Activated naive CD8-positive, alpha-beta T cell treated with anti-CD3 and anti-CD28 coated beads, Interleukin-2, amount 50 U/mL, for 16 hours (primary cell): Measurements from ENCODE around the gene SPA17.

Source experiments
- DNase-seq: peaks from one replicate; pipeline ENCODE4 v3.0.0-alpha.2; 2020; ENCODE audit warnings: low read depth, low spot score

The SPA17 gene

DNA sequence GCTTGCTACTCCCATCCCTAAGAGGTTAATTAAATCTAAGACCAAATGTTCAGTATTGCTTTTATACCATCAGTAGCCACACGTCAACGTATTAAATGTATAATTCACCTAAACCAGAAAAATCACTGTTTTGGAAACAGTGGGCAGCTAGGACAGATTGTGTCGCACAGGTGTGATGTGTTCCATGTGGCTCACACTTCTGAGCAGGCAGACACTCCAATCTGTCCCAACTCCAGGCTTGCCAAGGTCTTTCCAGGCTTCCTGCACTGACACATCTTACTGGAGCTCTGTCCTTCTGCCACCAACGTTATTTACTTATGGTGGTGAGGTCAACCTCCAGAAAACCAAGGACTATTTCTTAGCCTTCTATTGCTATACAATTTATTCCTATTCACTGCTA lies 11.6 kb upstream of the SPA17 start:
- DNase-seq: no peak

DNA sequence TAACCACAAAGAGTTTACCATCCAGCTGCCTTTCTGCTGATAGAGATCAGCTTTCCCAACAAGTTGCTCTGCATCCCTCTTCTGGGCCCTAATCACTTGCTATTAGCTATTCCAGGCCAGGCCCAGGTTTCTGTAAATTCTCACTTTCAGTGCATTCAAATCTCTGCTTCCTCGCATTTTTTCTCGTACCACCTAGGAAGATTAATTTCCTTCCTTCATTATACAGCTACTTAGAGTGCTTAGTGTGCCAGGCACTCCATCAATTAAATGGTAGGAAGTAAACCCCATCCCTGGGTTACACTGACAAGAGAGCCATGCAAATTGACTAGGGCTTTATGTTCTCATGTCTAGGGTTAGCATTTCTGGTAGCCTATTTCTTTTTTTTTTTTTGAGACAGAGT lies 9.8 kb upstream of the SPA17 start:
- no peak for DNase-seq

DNA sequence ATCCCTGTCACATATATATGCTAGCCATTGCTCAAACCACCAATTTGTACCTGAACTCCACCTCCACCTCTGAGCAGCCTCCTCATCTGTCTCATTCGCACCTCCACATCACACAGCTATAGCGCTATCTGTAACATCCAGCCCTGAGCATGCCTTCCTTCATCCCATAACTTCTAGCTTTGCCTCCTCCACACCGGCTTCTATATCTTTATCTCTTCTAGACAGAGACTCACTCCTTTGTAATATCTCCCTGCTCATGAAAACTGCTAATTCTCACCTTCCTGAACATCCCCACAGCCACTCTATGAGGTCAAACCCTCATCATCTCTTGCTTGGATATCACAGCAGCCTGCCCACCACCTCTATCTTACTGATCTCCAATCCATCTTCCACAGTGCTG lies 6.1 kb upstream of the SPA17 start:
- DNase-seq: no peak

DNA sequence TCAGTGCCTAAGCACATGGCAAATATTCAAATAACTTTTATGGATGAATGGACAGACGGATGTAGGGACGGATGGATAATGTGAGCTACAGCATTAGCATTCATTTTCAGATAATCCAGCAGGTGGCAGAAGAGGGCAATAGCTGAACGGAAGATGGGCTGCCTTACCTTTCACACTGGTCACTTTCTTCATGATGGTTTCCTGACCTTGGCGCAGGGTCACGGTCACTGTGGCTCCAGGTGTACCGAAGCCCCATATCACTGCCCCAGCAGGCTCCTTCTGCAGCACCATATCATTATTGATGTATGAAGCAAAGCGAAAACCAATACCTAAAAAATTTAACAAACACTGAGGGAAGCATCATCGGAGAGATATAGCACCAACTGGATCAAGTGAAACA lies 4.5 kb upstream of the SPA17 start:
- no peak for DNase-seq

DNA sequence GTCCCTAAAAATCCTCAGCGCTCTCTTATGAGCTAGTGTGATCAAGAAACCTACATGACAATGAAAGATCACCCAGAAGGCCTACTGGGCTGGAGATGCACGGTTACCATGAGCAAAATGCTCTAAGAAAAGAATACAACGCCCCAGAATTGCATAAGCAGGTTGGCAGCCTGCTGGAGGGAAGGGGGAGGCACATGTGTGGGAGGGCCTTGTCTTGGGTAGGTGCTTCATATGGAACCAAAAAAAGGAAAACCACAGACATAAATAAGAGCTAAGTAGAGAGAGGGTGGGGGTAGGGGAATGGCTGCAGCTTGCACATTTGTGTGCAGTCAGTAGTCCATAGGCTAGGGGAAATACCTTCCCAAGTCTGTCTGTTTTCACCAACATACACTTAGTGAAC lies 3.0 kb upstream of the SPA17 start:
- no peak for DNase-seq

DNA sequence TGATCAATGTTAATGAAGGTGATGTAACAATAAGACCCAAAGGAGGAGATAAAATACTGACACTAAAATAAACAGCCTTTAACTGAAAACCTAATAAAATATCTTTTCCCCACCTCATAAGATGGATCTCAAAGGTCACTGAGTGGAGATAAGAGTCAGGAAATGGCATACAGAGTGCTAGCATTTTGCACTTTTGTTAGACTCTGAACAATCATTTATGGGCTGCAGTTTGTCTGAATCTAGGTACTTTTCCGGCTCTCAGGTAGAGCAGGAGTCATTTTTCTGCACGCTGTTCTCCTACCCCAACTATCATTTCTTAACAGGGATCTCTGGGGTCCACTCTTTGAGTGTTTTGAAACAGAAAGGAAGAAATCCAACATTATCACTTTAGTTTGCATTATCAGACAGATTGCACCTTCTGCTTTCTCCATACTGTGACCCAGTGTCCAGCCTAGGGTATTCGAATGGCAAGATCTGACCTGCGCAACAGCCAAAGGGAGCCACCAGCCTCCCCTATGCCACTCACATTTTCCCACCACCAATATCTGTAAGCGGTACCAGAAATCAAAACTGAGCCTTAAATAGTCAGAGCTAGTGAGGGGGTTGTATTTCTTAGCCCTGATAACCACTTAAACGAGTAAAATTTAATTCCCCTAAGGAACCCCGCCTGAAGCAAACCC lies 1.0 kb upstream of the SPA17 start:
- DNase-seq: no peak

DNA sequence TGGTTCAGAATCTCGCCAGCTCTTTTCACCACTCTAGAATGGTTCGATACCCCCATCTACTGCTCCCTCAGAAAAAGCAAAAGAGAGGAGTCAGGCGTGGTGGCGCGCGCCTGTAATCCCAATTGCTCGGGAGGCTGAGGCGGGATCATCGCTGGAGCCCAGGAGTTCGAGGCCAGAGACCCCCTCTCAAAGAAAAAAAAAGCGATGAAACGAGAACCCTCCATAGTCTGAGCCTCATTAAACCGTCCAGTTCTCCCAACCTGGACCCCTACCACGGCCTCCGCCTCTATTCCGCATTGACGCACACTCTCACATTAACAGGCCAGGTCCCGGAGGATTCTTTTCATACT lies 439 bp downstream of the SPA17 start:
- no peak for DNase-seq

DNA sequence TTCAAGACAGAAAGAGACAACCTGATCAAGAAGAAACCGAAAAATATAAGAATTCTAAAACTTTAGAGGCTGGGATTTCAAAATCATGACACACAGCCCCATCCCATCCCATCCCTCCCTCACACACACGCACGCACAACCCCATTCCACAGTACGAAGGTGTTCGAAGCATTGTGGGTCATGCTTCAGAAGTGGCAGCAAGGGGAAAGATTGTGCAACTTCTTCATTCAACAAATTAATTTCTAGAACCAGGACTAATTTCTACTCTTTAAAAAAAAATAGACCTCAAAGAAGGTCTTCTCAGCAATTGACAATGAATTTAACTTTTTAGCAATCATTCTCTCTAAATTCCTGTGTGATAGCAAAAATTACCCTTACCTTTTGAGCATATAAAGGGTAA lies 867 bp downstream of the SPA17 start:
- no peak for DNase-seq

DNA sequence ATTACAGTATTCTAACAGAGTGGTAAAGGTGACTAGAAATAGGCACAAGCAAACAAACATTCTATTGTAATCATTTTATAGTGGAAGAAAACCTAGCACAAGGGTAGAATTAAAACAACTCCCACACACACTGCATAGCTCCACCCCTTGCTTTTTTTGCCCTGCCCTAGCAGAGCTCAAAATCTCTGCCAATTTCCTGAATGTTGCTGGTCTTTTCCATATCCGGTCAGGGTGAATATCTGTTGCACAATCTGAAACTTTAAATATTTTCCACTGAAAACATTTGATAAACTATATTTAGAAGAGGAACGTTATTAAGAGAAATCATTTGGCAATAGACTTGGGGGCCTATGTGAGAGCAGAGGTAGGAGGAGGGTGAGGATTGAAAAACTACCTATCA lies 2.7 kb downstream of the SPA17 start:
- no peak for DNase-seq

DNA sequence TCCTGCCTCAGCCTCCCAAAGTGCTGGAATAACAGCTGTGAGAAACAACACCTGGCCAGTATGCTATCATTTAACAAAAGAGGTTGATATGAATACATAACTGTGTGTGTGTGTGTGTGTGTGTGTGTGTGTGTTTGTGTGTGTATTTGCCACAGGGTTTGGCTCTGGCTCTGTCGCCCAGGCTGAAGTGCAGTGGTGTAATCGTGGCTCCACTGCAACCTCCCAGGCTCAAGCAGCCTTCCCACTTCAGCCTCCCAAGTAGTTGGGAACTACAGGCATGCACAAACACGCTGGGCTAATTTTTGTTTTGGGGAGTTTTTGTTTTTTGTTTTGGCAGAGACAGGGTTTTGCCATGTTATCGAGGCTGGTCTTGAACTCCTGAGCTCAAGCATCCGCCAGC lies 4.7 kb downstream of the SPA17 start:
- DNase-seq: no peak

DNA sequence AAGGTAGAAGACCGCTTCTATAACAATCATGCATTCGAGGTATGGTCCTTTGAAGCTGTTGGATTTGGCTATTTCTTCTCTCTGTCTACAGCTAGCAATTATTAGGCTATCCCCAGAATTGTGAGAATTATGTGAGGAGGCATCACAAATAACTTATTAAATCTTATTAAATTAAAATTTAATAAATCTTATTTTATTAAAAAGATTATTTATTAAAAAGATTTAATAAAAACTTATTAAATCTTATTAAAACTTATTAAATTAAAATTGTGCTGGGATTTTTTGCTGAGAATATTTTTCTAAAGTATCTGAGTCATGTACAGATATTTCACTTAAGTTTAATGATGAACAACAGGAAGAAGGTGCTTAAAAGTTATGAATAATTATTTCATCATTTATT lies 7.7 kb downstream of the SPA17 start:
- no peak for DNase-seq

DNA sequence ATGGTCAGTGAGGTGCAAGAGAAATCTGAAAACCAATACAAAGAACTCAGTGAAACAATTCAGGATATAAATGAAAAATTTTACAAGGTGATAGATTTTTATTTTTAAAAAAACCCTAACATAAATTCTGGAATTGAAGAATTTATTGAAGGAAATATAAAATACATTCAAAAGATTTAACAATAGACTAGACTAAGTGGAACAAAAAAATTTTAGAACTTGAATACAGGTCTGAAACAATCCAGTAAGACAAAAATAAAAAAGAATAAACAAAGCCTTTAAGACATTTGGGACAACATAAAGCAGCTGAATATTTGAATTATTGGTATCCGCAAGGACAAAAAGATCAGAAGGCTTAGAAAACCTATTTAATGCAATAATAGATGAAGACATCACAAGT lies 8.7 kb downstream of the SPA17 start:
- no peak for DNase-seq

DNA sequence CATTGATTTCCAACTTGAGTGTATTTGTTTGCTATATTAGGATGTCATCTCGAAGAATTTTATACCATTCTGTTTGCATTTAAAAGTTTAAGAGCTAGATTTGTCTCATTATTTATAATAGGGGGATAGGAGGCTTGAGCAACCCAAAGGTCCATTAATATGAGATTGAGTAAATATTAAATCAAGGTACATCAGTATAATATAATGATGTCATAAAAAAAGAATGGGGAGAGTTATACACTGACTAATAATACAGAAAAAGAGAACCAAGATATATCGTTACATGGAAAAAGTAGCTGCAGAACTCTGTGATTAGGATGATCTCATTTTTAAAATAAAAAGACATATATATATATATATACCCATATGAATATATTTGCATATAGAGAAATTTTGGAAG lies 19.4 kb downstream of the SPA17 start:
- DNase-seq: no peak

DNA sequence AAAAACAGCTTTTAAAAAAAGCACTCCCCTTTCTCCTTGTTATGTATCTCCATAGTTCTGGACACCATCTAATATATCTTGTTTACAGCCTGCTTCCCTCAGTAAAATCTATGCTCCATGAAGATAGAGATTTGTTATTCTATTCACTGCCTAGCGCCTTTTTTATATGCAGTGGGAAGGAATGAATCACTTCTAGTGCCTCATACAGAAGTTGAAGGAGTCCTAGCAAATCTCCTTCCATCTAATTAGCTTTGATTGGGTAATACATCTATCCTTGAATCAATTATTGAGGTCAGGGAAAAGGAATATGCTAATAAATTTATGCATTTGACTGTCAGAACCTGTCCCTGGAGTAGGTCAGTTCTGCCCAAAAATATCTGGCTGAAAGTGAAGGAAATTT lies 25.8 kb downstream of the SPA17 start:
- no peak for DNase-seq

DNA sequence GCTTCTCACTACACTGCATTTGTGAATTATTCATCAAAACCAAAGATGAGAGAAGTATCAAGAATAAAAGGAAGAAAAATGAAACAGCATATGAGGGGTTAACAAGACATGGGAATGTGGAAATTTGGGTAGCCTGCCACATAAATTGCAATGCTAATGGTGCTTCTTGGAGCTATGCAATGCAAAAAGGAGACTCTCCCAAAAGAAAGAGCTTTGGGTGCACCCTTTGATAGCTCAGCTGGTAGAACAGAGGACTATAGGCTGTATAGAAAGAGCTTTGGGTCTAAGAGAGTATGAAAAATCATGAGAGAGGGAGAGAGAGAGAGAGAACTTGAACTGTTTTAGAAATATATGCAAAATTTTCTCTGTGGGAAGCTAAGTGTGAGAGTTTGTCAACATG lies 26.3 kb downstream of the SPA17 start:
- no peak for DNase-seq

DNA sequence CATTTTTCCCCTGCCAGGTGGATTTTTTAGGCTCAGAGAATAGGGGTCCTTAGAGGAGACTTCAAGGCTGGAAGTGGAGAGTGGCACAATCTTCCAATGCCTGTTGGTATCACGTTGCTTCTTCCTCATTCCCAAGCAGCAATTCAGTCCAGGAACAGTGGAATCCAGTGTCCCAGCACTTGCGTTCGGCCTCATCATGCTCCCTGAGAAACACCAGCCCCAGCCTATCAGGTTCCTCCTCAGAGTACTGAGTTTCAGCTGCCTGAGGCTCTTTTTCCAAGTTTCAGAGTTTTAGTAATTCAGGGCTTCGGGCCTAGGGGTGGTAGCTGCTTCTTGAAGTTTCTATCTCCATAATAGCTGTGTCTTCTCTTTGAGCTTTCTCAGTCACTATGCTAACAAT lies 34.1 kb downstream of the SPA17 start:
- DNase-seq: no peak

DNA sequence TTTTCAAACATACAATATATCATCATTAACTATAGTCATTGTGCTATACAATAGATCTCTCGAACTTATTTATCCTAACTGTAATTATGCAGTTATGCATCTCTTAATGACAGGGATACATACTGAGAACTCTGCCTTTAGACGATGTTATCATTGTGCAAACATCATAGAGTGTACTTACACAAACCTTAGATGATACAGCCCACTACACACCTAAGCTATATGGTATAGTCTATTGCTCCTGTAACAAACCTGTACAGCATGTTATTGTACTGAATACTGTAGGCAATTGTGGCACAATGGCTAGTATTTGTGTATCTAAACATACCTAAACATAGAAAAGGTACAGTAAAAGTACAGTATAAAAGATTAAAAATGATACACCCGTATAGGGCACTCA lies 38.7 kb downstream of the SPA17 start:
- DNase-seq: no peak

DNA sequence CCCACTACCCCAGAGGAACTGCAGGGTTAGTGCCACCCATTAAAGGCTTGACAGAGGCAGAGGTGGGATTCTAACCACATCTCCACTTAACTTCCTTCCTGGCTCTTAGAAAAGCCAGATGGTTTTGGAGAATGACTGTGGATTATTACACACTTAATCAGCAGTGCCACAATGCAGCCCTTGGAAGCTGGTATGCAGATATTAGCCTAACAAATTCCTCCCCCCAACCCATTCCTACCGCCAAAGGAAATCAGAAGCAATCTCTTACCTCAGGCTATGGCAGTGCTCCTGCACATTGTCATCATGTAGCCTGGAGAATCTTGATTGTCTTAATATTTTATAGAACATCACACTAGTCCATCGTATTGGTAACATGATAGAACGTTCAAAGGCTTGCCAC lies 42.9 kb downstream of the SPA17 start:
- DNase-seq: no peak

DNA sequence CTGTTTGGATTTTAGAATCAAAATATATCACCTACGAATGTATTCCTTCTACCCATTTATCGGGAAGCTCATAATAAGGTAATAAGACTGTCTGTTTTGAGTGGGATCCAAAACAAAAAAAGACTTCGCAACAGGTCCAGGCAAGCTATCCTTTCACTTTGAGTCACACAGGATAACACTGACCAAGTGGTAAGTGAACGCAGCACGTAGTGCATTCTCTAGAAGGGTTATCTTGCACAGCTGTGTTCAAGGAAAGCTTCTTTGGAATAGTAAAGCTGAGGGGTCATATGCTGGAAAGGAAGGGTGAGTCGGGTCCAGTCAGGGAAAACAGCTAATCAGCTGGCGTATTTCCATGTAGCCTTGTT lies 43.7 kb downstream of the SPA17 start:
- no peak for DNase-seq

DNA sequence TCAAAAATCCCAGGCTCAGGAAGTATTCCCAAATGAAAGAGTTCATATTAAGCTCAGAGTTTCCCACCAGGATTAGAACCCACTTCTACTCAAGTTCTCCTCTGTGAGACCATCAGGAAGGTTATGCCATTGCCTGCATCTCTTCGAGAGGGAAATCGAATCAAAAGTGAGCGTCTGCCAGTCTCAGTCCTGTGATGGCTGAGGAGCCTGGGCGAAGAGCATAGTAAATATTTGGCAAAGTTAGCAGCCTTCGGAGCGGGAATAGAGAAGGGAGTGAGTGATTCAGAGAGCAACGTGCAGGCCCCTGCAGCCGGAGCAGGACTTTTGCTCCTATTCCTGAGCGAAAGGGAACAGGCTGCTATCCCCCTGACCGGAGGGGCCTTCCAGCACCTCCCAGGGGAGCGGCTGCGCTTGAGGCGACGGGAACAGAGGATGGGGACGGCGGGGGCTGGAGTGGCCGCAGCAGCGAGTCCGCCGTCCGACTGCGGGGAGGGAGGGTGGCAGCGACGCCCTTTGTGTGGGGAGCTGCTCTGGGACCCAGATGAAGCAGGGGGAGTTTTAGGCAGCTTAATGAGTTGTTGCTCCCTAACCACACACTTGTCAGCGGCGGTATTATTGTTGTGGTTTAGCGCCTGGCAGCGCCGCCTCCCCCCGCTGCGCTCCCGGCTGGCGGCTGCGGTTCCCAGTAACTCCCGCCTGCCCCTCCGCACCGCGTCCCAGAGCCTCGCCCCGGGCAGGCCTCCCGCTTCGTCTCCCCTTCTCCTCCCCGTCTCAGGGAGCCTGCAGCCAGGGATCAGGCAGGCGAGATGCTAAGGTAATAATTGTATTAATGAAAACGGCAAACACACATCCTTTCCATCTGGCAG lies 44.3 kb downstream of the SPA17 start:
- no peak for DNase-seq

DNA sequence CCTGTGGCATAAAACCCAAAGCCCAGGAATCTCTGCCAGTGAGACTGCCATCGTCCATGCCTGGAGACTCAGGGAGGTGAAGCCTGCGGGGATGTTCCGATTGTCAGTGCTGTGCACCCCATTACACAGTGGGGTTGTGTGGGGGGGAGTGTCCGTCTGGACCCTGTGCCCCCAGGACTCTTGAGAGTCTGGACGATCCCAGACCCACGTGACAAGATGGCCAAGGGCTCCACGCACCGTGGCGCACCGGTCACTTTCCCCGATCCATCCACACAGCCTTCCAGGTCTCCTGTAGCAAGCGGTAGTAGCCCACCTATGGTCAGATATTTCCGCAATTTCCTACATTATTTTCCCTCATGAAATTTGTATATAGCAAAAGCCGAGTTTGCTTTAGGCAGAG lies 45.1 kb downstream of the SPA17 start:
- no peak for DNase-seq

DNA sequence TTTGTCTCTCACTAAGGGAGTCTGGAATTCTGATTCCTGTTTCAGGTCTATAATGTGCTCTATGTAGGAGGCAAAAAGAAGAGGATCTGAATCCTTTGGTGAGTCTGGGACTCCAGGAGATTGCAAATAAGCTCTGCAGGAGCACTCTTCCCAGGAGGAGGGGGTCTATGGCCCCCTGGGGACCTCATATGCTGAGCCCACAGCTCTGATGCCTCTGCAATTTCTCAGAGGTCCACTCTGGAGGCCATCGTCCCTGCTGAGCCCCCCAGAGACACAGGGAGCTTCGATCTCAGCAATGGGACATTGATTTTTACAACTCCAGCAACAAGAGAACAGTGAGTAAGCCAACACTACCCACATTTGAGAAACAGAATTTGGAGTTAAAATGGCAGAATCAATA lies 45.8 kb downstream of the SPA17 start:
- DNase-seq: no peak

DNA sequence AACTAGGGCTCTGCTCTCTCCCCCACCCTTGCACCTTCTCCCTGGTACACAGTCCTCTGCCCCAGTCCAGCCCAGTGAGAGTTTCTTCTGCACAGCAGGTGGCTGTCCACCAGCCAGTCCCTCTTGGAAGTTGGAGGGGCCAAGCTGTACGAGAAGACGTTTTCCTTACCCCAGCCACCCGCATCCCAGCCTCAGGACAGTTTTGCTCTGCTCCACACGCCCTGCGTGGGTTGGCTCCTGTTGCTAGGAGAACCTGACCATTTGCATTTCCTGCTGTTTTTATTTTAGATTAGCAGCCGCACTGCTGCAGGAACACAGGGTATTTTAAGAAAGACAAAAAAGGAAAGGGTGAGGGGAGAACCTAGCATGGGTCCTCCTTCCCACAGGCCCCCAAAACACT lies 48.5 kb downstream of the SPA17 start:
- no peak for DNase-seq
